Activated naive CD8-positive, alpha-beta T cell treated with anti-CD3 and anti-CD28 coated beads, Interleukin-2, amount 50 U/mL, for 24 hours (primary cell): ENCODE data around the gene HOXA7.
A peak's percentile ranks its signal among the peaks of the same experiment; 100 is the strongest.

Source experiments
- ATAC-seq: fragments of 150-1000 bp; cut with Tn5 transposase; one replicate; pipeline ENCODE4 v1.10.0; 2021
- DNase-seq: peaks from one replicate; pipeline ENCODE4 v3.0.0; 2021
- H3K27ac Mint-ChIP-seq: one replicate; pipeline ENCODE4 v1.8.0; 2021; ENCODE audit warnings: mild to moderate bottlenecking, mixed read lengths
- H3K27me3 Mint-ChIP-seq: one replicate; pipeline ENCODE4 v1.8.0; 2021; ENCODE audit warnings: mixed read lengths
- H3K36me3 Mint-ChIP-seq: one replicate; pipeline ENCODE4 v1.8.0; 2021; ENCODE audit warnings: low read depth, mixed read lengths
- H3K4me1 Mint-ChIP-seq: one replicate; pipeline ENCODE4 v1.8.0; 2021; ENCODE audit warnings: mixed read lengths
- H3K4me3 Mint-ChIP-seq: one replicate; pipeline ENCODE4 v1.8.0; 2021; ENCODE audit warnings: mild to moderate bottlenecking, moderate library complexity, mixed read lengths
- H3K9me3 Mint-ChIP-seq: one replicate; pipeline ENCODE4 v1.8.0; 2021; ENCODE audit warnings: mixed read lengths

Gene HOXA7

GRCh38 chr7:27180431-27181420, 24.3 kb upstream of the HOXA7 start:
- ATAC-seq: no peak
- no peaks in the 10 kb centered on the region for H3K36me3 Mint-ChIP-seq
- no peak overlapping the region for H3K27ac Mint-ChIP-seq
- H3K9me3 Mint-ChIP-seq: no peaks in the 10 kb centered on the region
- no peak overlapping the region for H3K4me3 Mint-ChIP-seq
- H3K27me3 Mint-ChIP-seq: peaks cover 84% of the 10 kb centered on the region
- no peak for DNase-seq
- peaks cover 24% of the 10 kb centered on the region for H3K4me1 Mint-ChIP-seq

GRCh38 chr7:27179503-27180430, 23.3 kb upstream of the HOXA7 start:
- H3K36me3 Mint-ChIP-seq: no peaks in the 10 kb centered on the region
- ATAC-seq (peak; percentile 64), DNase-seq (peak; percentile 74)

DNA sequence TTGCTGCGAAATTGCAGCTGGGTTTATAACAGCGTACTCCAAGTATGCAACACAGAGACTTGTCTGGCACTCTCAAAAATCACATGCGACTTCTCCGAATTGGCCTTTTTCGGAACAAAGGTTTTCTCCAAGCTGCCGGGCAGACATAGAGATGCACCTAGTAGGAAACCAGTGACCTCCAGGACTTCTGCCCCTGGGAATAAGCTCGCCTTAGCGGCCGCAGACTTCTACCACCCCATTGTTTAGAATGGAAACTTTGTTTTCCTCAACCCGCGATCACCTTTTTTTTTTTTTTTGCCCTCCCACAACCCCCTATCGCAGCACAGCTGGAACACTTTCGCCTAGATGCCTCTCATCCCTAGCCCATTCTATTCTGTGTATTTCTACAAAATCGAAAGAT, 22.6 kb upstream of the HOXA7 start:
- Mint-ChIP-seq H3K9me3 (no peaks in the 10 kb centered on the region), H3K27me3 (peaks cover 81% of the 10 kb centered on the region), H3K4me3 (no peak overlapping the region), H3K27ac (no peak overlapping the region), H3K36me3 (no peaks in the 10 kb centered on the region), H3K4me1 (peaks cover 13% of the 10 kb centered on the region)
- DNase-seq (no peak), ATAC-seq (no peak)

More at GRCh38 chr7:27179503-27180430, 23.3 kb upstream of the HOXA7 start:
- peaks cover 15% of the 10 kb centered on the region for H3K4me1 Mint-ChIP-seq
- no peaks in the 10 kb centered on the region for H3K9me3 Mint-ChIP-seq
- peak overlapping the region; percentile 42 for H3K4me3 Mint-ChIP-seq
- H3K27me3 Mint-ChIP-seq: peaks cover 83% of the 10 kb centered on the region
- no peak overlapping the region for H3K27ac Mint-ChIP-seq

GRCh38 chr7:27178366-27178765, 21.9 kb upstream of the HOXA7 start:
- H3K9me3 Mint-ChIP-seq: no peaks in the 10 kb centered on the region
- peaks cover 76% of the 10 kb centered on the region for H3K27me3 Mint-ChIP-seq
- no peaks in the 10 kb centered on the region for H3K36me3 Mint-ChIP-seq
- no peak overlapping the region for H3K27ac Mint-ChIP-seq
- H3K4me1 Mint-ChIP-seq: peaks cover 7% of the 10 kb centered on the region
- ATAC-seq (no peak), DNase-seq (no peak)
- no peak overlapping the region for H3K4me3 Mint-ChIP-seq

DNA sequence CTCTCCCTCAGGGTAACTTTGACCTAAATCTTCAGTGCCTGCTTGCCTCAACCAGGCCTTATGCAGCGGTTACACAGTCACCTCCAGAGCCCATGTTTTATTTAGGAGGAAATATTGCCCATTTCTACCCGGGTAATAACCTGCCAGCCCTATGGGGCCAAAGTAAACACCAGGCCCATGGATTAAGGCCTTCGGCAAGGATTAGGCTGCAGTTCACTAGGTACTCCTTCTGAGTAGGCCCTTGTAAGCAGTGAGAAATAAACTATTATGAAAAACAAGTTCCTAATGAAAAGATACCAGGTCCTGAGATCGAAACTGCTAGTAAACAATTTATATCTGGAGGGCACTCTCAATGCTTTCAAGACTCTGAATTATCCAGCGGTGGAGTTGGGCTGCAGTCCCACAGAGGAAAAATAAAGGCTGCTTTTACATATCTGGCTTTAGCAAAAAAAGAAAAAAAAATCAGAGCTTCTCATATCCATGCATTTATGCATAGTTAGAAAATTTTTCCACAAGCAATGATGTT, 21.4 kb upstream of the HOXA7 start:
- no peak for DNase-seq
- Mint-ChIP-seq H3K27me3 (peaks cover 76% of the 10 kb centered on the region), H3K27ac (no peak overlapping the region), H3K36me3 (no peaks in the 10 kb centered on the region), H3K4me1 (peaks cover 7% of the 10 kb centered on the region), H3K4me3 (no peak overlapping the region), H3K9me3 (no peaks in the 10 kb centered on the region)
- no peak for ATAC-seq

DNA sequence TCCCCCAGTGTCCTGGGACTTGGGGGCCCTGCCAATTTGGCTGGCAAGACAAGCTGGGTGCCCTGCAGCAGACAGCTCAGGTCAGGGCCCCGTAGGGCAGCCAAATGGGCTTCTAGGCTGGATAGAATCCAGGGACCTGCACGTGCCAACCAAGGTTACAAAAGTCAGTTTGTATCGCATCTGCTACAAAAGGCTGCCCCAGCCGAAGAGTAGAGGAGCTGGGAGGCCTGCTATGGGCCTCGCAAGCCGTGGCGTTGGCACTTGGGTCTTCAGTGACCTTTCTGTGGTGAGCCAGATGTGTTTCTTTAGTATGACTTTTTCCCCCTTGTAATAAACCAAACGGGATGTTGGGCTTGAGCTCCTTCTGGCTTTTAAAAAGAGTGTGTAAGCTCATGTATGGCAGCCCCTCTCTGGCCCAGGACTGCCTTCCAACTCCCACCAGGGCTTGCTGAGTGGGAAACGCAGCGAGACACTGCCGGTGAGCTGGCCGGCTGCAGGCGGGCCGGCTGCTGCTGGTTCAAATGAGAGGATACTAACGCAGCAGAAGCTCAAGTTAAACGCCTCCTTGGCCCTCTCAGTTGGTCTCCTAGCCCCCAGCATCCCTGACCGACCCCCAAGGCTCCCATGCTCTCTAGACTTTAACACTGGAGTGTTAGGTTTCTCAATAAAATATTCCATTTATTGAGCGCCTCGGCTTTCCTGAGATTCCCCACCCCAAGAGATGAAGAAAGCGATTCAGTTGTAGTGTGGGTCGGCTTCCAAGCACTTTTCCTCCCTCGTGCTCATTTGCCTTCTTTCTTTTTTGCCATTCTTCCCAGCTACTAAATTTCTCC, 20.7 kb upstream of the HOXA7 start:
- peaks cover 10% of the 10 kb centered on the region for H3K4me1 Mint-ChIP-seq
- DNase-seq (no peak), ATAC-seq (no peak)
- no peak overlapping the region for H3K4me3 Mint-ChIP-seq
- H3K36me3 Mint-ChIP-seq: no peaks in the 10 kb centered on the region
- peaks cover 74% of the 10 kb centered on the region for H3K27me3 Mint-ChIP-seq
- no peak overlapping the region for H3K27ac Mint-ChIP-seq
- no peaks in the 10 kb centered on the region for H3K9me3 Mint-ChIP-seq

GRCh38 chr7:27176524-27176845, 20.0 kb upstream of the HOXA7 start:
- Mint-ChIP-seq H3K9me3 (no peaks in the 10 kb centered on the region), H3K4me3 (no peak overlapping the region), H3K27me3 (peaks cover 75% of the 10 kb centered on the region), H3K4me1 (peaks cover 13% of the 10 kb centered on the region), H3K36me3 (no peaks in the 10 kb centered on the region), H3K27ac (no peak overlapping the region)
- ATAC-seq (no peak), DNase-seq (no peak)

GRCh38 chr7:27175626-27176523, 19.4 kb upstream of the HOXA7 start:
- Mint-ChIP-seq H3K4me1 (peaks cover 13% of the 10 kb centered on the region), H3K4me3 (no peak overlapping the region), H3K36me3 (no peaks in the 10 kb centered on the region), H3K27ac (no peak overlapping the region), H3K9me3 (no peaks in the 10 kb centered on the region), H3K27me3 (peaks cover 75% of the 10 kb centered on the region)
- no peak for ATAC-seq
- no peak for DNase-seq

- no peaks in the 10 kb centered on the region for H3K36me3 Mint-ChIP-seq
- peaks cover 13% of the 10 kb centered on the region for H3K4me1 Mint-ChIP-seq
- no peaks in the 10 kb centered on the region for H3K9me3 Mint-ChIP-seq
- peak overlapping the region; percentile 36 for H3K4me3 Mint-ChIP-seq
- no peak overlapping the region for H3K27ac Mint-ChIP-seq
- H3K27me3 Mint-ChIP-seq: peaks cover 77% of the 10 kb centered on the region
- DNase-seq (no peak), ATAC-seq (no peak)
Measured at GRCh38 chr7:27174874-27175625, 18.6 kb upstream of the HOXA7 start.

DNA sequence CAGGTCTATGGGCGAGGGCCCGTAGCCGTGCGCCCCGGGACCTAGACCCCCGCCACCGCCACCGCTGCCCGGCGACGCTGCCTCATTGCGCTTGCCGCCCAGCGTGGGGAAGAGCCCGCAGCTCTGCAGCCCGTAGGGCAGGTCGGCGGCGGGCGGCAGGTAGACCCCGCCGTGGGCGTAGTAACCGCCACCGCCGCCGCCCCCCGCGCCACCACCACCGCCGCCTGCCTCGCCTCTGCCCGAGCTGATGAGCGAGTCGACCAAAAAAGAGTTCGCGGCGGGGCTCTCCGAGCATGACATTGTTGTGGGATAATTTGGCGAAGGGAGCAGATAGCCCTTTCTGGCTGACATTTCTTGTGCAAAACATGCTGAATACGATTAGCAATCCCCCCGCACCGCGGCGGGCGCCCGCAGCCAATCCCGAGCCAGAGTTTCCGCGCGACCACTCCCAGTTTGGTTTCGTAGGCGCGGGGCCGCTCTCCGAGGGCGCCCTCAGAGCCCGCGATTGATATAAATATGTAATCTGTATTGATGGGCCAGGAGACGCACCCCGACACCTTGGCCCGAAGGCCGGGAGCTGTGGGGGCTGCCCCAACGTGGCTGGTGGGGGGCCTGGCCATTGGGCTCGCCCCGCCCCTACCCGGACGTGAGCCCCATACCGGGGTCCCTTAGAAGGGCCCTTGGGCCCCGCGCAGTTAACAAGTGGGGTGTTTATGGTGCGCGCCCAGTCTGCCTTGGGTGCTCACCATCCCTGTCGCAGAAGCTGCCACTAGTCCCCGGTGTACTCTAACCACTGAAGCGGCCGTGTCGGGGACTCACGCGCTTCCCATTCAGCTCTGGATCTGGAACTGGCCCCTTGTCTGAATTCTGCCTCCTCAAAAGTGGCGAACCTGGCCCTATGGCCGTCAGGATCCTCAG, 17.7 kb upstream of the HOXA7 start, which contains the start of gene HOXA10:
HOXA10 (minus strand) TSS at position 365 of the 918 bp plus-strand sequence; CDS start at position 351, 14 bp downstream.
- no peak within 1 kb of the TSS for H3K27ac Mint-ChIP-seq
- no peak for ATAC-seq
- H3K36me3 Mint-ChIP-seq: no peaks in the 10 kb centered on the region
- peak; percentile 2 for DNase-seq
- peaks cover 73% of the 10 kb centered on the region for H3K27me3 Mint-ChIP-seq
- no peaks in the 10 kb centered on the region for H3K9me3 Mint-ChIP-seq
- peak within 1 kb of the TSS; percentile 42 for H3K4me3 Mint-ChIP-seq
- H3K4me1 Mint-ChIP-seq: peaks cover 10% of the 10 kb centered on the region

GRCh38 chr7:27173511-27173955, 17.1 kb upstream of the HOXA7 start:
- ATAC-seq (peak; percentile 45), DNase-seq (no peak)
- Mint-ChIP-seq H3K27me3 (peaks cover 71% of the 10 kb centered on the region), H3K36me3 (no peaks in the 10 kb centered on the region), H3K9me3 (no peaks in the 10 kb centered on the region), H3K27ac (no peak overlapping the region), H3K4me1 (peaks cover 14% of the 10 kb centered on the region), H3K4me3 (no peak overlapping the region)
